Activated gamma-delta T cell (primary cell): ENCODE data around the gene RPL3.

ENCODE experiments used
- DNase-seq: peaks from one replicate; lab custom pipeline; 2025; lab: John Stamatoyannopoulos, UW

Gene RPL3

DNA sequence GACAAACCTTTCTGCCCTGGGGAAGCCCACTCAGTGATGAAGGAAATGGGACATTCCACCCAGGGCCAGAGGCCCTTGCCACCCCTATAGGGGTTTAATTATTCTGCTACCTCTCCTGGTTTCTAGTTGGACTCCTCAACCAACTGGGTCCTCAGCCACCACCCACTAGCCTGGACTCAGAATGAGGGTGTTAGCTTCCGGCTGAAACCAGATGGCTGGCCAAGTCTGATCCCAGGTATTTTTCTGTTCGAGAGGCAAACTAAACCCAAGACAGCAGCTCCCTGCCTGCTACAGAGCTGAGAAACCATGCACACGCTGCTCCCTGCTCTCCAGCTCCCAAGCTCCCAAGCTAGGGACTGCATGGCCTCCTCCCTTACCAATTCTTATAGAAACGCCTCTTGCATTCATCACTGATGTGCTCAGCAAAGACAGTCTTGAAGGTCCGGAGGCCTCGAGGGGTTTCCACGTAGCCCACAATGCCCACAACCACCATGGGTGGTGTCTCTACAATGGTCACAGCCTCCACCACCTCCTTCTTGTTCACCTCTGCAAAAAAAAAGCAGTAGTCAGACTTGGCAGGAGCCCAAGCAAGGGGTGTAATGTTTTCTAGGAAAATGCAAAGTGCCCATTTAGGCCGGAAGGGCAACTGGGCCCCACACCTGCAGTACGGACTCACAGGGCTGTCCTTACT lies 2.2 kb downstream of the RPL3 start:
- DNase-seq, result no peak

DNA sequence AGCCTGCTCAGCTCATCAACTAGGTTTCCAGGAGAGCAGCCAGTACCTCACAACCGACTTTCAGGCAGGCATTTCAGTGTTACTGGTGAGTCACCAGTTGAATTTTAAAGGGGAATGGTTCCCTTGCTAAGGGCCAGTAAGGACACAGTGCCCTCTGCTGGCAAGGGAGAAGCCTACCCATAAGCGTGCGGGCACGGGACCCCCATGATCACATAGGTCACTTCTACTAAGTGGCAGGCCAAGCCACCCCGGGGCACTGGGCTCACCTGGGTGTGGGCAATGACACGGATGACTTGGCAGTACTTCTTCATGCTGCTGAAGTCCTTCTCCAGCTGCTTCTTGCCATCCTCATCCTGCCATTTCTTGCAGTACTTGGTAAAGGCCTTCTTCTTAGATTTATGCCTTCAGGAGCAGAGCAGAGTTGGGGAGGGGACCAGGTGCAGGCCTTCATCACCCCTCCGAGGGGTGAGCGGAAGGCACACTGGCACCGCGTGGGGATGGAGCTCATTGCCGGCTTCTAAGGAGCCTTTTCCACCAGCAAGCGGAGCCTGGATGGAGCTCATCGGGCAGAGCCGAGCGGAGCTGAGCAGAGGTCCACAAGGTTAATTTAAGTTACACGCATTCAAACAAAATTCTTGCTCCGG lies 2.9 kb downstream of the RPL3 start:
- DNase-seq, result no peak

DNA sequence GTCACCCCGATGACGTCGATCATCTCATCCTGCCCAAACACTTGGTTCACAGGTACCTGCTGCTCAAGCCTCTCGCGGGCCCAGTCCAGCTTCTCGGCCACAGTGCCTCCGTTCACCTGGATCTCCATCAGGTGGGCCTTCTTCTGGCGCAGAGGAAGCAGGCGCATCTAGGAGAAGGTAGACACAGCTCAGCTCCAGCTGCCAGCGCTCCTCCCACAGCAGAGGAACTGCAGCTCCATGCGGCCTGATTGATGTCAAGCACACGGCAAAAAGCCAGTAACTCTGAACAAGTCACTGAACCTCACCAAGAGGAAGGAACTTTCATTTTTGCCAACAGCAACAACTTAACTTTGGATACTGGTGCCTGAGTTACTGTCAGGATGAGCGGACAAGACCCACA lies 4.0 kb downstream of the RPL3 start:
- DNase-seq, result no peak

DNA sequence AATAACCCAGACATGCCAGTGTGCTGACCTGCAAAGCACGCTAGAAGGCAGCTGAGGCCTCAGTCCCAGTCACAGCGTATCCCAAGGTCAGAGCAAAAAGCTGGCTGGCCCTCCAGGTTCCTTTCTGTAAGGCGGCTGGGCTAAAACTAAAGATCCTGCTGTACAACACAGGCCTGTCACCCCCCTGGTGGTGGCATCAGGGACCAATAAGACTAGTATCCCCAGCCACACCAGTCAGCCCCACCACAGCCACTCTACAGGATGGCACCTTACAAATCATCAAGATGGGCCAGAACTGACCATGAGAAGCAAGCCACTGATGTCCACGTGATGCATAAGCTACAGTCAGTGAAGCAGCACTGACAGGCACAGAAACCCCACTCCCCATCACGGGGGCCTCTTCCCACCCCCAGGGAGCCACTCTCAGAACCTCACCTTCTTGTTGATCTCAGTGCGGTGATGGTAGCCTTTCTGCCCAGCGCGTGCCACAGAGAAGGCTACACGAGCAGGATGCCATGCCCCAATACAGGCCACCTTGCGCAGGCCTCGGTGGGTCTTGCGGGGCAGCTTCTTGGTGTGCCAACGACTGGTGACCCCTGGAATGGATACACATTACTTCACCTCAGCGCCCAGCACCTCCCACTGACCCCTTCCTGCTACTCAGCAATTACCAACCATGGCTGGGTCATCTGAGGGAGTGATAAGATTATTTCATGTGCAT lies 5.0 kb downstream of the RPL3 start:
- no peak for DNase-seq

DNA sequence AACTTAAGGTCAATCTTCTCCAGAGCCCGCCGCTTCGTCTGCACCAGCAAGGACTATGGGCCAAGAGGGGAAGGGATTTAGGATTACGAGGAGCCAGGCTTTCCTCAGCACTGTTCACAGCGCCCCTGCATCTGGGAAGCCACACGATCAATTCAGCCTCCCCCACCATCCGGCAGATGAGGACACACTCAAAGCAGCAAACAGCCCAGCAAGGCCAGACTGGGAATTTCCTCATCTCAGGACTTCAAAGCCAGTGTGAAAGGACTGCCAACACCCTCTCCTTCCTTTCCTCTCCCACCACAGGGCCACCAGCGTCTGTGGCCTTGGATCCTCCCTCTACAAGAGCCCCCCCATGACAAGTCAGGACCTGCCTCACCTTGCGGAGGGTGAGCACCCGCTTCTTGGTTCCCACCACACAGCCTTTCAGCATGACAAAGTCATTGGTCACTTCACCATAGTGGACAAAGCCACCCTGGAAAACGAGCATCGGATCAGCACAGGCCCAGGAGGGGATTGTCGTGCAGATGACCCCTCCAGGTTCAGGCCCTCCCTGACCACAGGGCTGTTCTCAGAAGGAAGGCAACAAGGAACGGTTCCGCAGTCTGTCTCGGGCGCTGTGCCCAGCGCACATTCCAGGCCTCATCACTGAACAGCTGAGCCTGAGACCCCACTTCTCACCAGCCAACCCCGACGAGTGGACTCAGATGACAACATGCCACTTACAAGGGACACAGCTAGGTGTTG lies 6.0 kb downstream of the RPL3 start:
- DNase-seq, result no peak

DNA sequence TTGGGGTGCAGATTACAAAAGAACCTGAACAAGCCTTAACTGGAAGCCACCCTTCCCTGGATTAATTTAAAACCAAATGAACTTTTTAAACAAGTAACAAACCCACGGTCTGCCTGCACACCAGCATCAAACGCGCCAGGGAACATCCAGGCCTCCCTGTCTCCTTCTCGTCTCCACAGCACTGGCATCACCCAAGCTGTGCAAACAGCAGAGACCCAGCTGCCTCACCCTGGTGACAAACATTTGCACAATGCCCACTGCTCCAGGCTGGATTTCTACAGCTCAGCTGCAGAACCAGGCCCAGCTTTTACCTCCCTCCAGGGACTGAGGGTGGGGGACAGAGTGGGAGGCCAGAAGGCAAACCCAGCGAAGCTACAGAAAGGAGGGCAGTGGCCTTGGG lies 7.0 kb downstream of the RPL3 start:
- DNase-seq, result no peak

DNA sequence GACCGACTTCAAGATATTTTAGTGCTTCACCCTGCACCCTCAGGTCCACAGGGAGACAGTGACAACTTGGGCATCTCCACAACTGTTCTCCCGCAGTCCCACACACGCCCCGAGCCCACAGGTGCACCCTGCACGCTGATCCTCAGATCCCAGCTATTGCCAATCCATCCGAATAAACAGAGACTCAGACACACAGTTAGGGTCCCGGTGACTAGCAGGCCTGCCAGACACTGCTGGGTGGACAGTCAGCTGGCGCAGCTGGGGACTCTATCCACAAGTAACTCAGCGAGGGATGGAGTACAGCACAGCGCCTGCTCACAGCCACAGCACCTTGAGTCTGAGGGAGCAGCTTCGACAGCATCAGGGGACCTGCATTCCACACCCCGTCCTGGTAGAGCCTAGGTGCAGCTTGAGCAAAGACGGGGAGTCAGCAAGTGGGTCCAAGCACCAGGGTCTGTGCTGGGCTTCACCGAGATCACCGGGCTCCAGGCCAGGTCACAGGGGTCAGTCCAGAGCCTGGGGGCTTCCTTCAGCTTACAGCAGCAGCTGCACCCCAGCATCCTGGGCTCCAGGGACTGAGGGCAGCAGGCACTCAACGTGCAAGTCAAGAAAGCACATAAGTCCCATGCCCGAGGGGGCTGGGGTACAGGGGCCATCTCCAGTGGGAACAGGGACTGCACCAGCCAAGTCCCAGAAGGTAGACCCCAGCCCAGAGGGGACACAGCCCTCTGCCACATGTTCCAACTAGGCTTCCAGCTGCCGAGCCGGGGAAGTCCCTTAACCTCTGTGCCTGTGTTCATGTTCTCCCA lies 7.6 kb downstream of the RPL3 start:
- no peak for DNase-seq

DNA sequence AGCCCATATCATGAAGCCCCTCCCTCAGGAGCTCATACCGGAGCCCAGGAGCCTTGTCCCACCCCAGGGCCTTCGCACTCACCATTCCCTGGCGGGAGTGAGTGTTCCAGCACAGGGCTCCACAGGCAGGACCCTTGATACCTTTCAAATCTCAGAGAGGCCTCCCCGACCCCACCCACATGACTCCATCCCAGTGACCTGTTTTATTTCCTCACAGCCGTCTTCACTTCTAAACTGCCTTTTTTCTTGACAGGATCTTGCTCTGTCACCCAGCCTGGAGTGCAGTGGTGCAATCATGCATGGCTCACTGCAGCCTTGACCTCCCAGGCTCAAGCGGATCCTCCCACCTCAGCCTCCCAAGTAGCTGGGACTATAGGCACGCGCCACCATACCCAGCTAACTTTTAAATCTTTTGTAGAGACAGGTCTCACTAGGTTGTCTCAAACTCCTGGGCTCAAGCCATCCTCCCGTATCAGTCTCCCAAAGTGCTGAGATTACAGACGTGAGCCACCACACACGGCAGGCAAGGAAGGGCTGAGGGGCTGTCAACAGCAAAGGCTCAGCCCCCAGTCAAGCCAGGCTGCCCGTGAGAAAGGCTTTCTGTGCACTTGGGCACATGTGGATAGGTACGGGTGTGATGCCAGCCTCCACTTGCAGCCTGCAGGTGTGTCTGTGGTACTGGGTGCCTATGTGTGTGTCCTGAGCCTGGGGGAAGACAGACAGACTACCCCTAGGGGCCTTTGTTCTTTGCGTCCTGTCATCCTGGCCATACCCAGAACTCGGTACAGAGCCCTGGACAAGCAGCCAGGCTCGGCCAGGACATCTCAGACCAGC lies 9.3 kb downstream of the RPL3 start:
- no peak for DNase-seq

DNA sequence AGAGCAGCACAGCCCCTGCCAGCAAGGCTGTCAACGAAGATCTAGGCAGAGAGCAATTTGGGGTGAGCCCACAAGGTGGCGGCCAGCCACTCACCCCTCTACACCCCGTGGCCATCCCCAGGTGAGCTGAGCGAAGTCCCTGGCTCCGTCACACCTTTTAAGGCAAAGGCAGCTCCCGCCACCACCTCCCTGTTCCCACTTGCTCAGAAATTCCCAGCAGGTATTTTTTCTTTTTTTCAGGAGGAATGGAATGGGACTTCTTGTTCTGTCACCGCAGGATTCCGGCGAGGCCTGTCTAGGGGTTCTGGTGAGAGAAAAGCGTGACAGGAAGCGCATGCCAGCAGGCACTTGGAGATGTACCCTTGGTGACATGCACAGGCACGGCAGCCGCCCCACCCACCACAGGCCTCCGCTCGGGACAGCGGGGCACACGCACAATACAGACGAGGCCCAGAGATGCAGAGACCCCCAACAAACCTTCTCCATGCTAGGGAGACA lies 10.0 kb downstream of the RPL3 start:
- no peak for DNase-seq

DNA sequence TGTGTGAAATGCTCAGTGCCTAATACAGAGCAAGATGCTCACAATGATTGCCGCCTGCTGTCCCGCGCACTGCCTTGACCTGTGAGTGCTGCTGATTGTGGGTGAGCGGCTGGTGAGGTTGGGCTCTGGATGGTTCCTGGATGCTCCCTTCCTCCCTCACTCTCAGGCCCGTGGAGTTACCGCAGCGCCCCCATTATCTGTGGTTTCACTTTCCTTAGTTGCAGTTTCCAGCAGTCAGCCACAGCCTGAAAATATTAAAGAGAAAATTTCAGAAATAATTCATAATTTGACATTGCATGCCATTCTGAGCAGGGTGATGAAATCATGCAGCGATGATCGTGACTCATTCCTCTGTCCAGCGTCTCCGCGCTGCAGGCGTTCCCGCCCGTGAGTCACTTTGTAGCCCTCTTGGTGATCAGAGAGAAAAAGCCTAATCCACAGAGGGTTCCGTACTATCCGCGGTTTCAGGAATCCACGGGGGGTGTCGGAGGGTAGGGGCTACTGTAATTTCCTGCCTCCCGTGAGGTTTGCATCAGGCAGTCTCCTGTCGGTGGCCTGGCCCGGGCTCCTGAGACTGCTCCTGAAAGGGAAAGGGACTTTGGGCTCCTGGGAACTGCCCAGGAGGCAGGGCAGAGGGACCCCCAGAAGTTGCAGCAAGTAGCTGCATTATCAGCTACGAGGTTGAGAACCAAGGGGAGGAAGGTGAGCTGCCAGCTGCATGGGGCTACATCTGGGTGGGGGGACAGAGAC lies 10.6 kb downstream of the RPL3 start:
- DNase-seq, result no peak

DNA sequence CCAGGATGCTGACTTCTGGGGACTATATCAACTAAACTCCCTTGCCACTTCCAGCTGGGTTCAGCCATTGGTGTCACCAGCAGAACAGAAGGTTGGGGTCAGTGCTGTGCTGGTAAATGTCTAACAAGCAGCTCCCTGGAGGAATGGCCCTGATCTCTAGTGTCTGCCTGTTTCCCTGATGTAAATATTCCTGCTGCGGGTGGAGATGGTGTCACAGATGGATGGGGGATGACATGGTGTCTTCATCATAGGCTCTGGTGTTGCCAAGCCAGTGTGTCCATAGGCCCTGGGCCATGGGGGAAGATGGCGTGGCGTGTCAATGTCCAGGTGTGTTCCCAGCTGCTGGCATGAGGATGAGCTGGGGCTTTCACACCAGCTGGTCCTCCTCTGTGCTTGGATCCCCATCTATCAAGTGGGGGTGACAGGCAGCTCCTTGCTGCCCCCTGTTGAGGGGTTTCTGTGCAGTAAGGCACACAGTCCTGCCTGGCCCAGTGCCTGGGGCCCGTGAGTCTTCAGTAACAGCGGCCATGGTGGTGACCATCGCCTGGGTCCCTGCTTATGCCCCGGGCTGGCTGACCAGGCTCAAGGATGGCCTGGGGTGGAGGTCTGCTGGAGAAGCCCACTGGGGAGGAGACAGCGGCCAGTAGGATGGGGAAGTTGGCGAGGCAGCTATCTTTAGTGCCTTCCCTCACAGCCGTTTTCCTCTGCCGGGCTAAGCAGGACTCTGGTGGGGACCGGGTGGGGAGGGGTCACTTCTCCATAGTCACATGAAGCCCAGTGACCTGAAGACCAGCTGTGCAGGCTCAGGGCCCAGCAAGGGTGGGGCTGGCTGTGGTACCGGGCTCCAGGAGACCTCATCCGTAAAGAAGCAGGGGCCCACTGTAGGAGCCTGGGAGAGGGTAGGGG lies 12.7 kb downstream of the RPL3 start:
- no peak for DNase-seq

DNA sequence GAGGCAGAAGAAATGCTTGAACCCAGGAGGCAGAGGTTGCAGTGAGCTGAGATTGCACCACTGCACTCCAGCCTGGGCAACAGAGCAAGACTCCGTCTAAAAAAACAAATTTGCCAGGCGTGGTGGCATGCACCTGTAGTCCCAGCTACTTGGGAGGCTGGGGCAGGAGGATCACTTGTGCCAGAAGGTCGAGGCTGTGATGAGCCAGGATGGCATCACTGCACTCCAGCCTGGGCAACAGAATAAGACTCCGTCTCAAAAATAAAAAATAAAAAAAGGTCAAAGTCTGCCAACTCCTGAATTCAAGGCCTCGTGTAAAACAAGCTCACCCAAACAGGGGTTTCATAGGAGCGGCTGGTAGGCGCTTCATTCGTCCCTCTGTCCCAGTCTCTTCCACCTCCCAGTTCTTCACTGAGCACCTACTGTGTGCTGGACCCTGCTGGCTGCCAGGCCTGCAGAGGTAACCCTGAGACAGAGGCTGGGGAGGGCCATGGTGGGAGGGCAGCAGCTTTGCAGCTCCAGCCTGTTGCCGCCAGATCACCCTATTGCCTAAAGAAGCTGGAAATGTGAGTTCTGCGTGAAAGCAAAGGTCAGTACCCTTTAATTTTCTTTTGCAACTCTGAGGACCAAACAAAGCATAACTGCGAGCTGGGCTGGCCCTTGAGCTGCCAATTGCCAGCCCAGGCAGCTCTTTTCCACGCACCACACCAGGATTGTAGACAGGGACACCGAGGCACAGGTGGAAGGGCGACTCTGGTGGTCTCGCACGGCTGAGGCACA lies 15.3 kb downstream of the RPL3 start:
- DNase-seq, result no peak

DNA sequence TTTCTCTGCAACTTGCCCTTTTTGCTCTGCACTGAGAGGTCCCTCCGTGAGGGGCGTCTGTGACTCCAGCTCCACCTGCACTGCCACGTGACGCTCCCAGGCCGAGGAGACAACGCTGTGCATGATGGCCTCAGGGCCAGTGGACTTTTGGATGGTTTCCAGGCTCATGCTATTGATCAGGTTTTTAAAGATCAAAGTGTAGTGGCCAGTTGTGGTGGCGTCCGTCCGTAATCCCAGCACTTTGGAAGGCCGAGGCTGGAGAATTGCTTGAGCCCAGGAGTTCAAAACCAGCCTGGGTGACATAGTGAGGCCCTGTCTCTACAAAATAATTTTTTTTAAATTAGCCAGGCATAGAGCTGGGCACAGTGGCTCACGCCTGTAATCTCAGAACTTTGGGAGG lies 16.1 kb downstream of the RPL3 start:
- DNase-seq, result no peak

DNA sequence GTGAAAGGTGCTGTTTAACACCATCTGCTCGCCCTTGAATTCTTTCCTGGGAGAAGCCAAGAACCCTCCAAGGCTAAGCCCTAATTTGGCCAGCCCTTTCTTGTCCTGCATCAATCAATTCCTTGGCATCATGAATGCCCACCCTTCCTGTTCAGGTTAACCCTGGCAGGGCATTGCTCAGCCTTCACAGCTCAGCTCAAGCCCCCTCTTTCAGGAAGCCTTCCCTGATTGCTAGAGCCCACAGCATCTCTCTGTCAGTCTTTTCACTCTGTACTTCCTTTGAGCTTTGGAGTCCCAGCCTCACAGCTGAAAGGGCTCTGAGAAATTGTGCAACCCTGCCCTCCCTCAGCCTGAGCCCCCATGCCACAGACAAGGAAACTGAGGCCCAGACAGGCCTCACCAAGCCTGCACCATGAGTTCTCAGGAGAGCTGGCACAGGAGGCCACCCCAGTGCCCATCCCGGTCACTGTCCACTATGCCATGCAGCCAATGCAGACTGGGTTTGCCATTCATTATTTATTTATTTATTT lies 16.9 kb downstream of the RPL3 start:
- no peak for DNase-seq

DNA sequence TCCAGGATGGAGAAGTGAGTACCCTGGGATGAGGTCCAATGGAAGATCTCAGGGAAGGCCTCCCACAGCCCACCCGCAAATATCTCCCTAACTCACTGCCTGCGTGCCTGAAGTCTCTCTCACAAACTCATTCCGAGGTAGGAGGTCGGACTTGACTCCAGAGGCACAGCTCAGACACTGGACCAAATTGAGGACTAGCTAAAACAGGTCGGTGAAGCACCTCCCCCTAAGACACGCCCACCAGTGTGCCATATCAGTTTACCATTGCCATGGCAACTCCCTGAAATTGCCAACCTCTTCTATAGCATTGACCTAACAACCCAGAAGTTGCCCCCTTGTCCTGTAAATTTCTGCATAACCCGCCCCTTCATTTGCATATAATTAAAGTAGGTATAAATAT lies 17.5 kb downstream of the RPL3 start:
- no peak for DNase-seq

DNA sequence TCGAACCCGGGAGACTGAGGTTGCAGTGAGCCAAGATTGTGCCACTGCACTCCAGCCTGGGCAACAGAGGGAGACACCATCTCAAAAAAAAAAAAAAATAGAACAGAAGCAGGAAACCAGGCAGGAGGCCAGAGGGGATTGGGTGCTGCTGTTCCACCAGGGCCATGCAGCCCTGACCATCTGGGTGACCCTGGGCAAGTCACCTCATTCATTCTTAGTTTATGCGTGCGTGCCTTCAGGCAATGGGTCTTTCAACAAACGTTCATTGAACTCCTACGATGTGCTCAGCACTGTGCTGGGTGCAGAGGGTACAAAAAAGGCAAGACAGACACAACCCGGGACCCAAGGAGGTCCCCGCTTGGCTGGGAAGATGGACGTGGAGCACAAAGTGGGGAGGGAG lies 18.3 kb downstream of the RPL3 start:
- no peak for DNase-seq

DNA sequence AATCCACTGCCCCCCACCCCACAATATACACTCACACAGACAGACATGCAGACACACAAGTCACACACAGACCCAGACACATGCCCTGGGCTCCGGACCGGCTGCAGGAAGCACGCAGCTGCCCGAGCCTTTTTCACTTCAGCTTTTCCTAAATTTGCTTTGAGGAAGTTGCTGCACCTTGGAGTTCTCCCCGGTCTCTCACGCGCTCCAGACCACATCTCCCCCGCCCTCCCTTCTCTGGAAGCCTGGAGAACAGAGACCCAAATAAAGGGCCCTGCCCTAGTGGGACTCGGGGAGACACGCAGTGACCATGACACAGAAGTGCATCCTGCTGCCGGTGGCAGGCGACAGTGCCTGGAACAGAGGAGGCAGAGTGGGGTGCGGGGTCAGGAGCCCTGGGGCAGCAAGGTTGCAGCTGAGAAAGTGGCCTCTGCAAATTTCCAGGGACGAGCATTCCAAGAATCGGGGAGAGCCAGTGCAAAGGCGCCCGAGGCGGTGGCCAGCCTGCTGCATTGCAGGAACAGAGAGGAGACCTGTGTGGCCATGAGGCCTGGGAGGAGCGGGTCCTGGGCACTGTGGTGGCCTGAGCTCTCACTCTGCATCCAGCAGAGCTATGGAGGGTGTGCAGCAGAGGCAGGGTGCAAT lies 19.1 kb downstream of the RPL3 start:
- no peak for DNase-seq
